MM.1S (cell line): ENCODE results near the gene RNF11.

Experiments
- EZH2 ChIP-seq: fragments of 300-600 bp; sonication (generic); optimal IDR thresholded peaks from 2 replicates; pipeline ENCODE3; 2017; ENCODE audit warnings: low read depth, mild to moderate bottlenecking, antibody characterized with exemption, low read length, mixed read lengths
- EZH2phosphoT487 ChIP-seq: fragments of 300-600 bp; sonication (generic); IDR thresholded peaks from 2 replicates; pipeline ENCODE4 v1.6.1; 2018; ENCODE audit warnings: antibody characterized with exemption, low read length
- TF ChIP-seq, protein P1 (sequence below): fragments of 300-600 bp; sonication (generic); IDR thresholded peaks from 2 replicates; pipeline ENCODE4 v1.5.1; 2016; ENCODE audit warnings: antibody characterized with exemption, low read length, mixed read lengths

- TF ChIP-seq, protein P1, sequence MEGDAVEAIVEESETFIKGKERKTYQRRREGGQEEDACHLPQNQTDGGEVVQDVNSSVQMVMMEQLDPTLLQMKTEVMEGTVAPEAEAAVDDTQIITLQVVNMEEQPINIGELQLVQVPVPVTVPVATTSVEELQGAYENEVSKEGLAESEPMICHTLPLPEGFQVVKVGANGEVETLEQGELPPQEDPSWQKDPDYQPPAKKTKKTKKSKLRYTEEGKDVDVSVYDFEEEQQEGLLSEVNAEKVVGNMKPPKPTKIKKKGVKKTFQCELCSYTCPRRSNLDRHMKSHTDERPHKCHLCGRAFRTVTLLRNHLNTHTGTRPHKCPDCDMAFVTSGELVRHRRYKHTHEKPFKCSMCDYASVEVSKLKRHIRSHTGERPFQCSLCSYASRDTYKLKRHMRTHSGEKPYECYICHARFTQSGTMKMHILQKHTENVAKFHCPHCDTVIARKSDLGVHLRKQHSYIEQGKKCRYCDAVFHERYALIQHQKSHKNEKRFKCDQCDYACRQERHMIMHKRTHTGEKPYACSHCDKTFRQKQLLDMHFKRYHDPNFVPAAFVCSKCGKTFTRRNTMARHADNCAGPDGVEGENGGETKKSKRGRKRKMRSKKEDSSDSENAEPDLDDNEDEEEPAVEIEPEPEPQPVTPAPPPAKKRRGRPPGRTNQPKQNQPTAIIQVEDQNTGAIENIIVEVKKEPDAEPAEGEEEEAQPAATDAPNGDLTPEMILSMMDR = no peak
- TF ChIP-seq EZH2phosphoT487 = no peak
- no peak for TF ChIP-seq EZH2
Measured at GRCh38 chr1:51222809-51223208, 13.3 kb upstream of the RNF11 start.
